DMS 273 (cell line): ENCODE data around the gene SDHAF4.
"Not testable (repeated sequence)": the region's sequence is repeated elsewhere in the genome, so short reads cannot be mapped to it uniquely, and the experiment has no call there.

Source experiments
- DNase-seq: peaks from one replicate; lab custom pipeline; 2025; ENCODE audit not compliant: unreplicated experiment; lab: John Stamatoyannopoulos, UW

The SDHAF4 gene

DNA sequence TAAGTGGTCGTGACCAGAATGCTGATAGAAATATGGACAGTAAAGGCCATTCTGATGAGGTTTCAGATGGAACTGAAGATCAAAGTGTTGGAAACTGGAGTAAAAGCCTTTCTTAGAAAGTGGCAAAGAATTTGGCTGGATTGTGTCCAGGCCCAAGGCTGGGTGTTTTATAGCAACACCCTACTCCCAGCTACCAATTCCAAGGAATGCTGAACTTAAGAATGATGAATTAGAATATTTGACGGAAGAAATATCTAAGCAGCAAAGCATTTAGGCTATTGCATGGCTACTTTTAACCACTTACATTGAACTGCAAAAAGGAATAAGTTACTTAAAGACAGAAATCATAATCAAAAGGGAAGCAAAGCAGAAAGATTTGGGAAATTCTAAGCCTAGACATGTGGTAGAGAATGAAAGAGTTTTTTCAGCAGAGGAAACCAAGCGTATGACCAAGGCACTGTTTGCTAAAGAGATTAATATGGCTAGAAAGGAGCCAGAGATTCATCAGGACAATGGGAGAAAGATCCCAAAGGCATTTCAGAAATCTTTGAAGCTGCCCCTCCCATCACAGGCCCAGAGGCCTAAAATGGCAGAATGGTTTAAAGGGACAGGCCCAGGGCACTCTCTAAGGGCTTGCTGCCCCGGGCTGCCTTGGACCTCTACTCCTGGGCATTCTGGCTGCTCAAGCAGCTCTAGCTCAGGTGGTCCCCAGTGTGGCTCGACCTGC, 25.8 kb downstream of the SDHAF4 start:
- no peak for DNase-seq

DNA sequence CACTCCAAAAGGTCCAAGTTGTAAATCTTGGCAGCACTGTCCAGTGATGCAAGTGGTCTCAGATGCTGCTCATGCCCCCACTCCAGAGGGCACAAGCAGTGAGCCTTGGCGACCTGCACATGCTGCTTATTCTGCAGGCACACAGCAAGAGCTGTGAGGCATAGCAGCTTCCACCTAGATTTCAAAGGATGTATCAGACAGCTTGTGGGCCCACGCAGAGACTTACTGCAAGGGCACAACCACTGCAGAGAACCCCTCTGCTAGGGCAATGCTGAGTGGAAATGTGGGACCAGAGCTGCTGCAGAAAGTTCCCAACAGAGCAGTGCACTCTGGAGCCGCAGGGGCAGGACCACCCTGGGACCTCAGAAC, 26.4 kb downstream of the SDHAF4 start:
- no peak for DNase-seq

DNA sequence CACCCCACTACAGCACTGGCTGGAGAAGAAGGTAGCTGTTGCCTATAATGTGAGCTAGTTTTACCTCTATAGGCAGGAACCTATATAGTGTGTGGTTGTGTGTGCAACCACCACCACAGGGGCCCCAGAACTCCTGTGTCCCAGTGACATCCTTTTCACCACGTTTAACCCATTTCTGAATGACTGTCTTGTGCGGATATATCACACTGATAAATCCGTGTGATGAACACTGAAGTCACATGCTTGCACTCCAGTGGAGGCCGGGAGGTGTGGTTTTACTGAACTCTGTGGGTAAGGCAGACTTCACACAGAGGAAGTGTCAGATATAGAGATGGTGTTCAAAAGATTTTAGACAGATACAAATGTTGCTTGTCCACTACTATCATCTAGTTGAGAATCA, 32.5 kb downstream of the SDHAF4 start:
- no peak for DNase-seq

DNA sequence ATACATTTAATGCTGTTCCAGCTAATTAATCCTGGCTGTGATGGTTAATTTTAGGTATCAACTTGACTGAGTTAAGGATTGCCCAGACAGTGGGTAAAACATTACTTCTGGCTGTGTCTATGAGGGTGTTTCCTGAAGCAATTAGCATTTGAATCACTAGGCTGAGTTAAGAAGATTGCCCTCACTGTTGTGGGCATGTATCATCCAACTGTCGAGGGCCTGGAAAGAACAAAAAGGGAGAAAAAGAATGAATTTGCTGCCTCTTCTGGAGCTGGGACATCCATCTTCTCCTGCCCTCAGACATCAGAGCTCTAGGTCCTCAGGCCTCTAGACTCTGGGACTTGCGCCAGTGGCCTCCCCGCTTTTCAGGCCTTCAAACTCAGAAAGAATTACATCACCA, 34.3 kb downstream of the SDHAF4 start:
- DNase-seq, result no peak

DNA sequence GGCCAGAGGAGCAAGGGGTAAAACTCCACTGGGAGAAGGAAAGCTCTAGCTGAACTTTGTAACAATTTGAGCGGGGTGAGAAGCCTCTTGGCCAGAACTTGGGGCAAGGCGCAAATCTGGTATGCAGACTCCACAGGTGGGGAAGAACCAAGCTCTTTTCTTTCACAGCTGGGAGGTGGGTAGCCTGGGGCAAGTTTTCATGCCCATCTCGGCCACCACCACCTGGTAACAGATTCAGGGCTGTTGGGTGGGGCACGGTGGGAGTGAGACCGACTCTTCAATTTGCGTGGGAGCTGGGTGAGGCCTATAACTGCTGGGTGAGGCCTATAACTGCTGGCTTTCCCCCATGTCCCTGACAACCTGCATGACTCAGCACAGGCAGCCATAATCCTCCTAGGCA, 37.5 kb downstream of the SDHAF4 start:
- no peak for DNase-seq

DNA sequence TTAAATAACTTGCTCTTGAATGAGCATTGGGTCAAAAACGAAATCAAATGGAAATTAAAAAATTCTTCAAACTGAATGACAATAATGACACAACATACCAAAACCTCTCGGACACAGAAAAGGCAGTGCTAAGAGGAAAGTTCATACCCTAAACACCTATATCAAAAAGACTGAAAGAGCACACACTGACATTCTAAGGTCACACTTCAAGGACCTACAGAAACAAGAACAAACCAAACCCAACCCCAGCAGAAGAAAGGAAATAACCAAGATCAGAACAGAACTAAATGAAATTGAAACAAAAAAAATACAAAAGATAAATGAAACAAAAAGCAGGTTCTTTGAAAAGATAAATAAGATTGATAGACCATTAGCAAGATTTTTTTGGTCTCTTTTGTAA, 40.6 kb downstream of the SDHAF4 start:
- DNase-seq, result not testable (repeated sequence)

DNA sequence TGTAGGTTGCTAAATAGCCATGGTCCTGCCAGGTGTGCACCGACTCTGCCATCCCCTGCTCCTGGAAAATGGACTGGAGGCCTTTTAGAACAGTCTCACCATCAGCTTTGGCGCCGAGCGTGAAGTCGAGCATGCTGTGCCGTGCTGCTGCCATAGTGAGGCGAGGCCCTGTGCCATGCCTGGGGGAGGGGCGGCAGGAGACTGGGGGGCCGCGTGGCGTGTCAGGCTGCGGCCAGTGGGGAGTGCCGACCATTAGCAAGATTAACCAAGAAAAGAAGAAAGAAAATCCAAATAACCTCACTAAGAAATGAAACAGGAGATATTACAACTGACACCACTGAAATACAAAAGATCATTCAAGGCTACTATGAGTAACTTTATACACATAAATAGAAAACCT, 42.5 kb downstream of the SDHAF4 start:
- DNase-seq, result not testable (repeated sequence)

DNA sequence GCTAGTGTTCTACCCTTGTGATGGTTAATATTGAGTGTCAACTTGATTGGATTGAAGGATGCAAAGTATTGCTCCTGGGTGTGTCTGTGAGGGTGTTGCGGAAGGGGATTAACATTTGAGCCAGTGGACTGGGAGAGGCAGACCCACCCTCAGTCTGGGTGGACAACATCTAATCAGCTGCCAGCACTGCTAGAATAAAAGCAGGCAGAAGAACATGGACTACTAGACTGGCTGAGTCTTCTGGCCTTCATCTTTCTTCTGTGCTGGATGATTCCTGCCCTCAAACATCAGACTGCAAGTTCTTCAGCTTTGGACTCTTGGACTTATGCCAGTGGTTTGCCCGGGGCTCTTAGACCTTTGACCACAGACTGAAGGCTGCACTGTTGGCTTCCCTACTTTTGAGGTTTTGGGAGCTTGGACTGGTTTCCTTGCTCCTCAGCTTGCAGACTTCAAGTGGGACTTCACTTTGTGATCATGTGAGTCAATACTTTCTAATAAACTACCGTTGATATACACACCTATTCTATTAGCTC, 50.1 kb downstream of the SDHAF4 start:
- no peak for DNase-seq

DNA sequence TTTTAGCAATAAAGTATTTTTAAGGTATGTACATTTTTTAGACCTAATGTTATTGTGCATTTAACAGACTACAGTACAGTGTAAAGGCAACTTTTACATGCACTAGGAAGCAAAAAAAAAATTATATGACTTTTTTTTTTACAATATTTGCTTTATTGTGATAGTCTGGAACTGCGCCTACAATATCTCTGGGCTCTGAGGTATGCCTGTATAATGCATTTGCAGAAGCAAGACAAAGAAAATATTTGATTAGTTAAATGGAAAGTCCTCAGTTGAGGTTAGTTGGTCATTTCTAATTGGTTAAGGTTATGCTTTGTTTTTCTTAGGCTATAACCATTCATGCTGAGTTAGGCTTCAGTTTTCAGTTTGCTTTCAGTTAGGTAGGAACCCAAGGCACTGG, 54.0 kb downstream of the SDHAF4 start:
- DNase-seq, result no peak

DNA sequence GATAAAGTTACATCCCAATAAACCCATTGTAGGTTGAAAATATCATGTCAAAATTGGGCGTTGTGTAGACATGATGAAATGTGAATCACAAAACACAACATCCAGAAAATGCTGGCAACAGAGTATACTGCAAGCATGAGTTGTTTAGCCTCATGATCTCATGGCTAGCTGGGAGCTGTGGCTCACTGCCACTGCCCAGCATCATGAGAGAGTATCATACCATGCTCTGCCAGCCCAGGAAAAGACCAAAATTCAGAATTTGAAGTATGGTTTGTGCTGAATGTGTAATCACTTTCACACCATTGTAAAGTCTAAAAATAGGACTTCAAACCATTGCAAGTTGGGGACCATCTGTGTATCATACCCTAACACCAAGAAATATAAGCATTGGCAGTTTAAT, 55.7 kb downstream of the SDHAF4 start:
- peak; percentile 15 for DNase-seq

DNA sequence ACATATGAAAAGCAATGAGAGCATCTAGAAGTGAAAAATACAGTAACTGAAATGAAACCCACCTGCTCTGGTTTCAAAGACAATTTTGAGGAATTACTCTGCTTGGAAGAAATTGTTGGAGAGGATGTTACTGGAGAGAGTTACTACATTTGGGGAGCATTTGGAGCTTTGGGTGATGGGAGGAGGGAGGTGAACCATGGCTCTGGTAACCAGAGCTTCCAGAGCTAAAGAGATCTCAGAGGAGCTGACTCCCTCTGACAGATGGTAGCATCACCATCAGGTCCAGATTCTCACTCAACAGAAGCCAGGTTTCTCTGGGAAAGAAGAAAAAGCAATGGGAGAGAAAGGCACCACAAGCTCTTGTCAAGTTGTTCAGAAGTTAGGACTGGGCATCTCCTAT, 58.7 kb downstream of the SDHAF4 start:
- DNase-seq, result peak; percentile 37

DNA sequence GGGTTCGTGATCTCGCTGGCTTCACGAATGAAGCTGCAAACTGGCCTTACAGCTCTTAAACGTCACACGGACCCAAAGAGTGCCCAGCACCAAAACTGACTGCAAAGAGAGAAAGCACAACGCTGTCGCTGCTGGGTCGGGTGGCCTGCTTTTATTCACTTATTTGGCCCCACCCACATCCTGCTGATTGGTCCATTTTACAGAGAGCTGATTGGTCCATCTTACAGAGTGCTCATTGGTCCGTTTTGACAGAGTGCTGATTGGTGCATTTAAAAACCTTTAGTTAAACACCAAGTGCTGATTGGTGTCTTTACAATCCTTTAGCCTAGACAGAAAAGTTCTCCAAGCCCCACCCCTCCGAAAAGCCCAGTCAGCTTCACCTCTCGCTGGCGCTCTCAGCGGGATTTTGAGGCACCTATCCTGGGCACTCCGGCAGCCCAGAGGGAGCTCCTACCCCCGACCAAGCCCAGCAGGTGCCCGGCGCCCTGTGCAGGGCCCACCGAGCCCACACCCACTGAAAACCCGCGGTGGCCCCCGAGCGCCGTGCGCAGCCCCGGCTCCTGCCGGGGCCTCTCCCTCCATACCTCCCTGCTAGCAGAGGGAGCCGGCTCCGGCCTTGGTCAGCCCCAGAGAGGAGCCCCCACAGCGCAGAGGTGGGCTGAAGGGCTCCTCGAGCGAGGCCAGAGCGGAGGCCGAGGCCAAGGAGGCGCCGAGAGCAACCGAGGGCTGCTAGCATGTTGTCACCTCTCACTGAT, 60.9 kb downstream of the SDHAF4 start:
- DNase-seq, result no peak

DNA sequence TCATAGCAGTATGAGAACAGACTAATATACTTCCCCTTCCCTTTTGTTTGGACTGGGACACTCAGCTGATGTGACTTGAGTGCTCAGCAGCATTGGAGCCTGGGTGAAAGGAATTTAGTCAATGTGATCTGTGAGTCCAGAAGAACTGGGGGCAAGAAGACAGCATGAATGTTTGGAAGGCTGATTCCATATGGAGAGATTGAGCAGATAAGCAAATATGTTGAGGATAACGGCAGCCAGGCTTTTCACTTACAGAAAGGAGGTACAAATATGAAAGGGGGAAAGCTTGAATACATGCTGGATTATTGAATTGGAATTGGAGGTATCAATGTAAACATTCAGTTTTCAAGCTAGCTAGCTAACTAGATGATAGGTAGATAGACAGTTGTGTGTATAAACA, 63.2 kb downstream of the SDHAF4 start:
- DNase-seq, result peak; percentile 51

DNA sequence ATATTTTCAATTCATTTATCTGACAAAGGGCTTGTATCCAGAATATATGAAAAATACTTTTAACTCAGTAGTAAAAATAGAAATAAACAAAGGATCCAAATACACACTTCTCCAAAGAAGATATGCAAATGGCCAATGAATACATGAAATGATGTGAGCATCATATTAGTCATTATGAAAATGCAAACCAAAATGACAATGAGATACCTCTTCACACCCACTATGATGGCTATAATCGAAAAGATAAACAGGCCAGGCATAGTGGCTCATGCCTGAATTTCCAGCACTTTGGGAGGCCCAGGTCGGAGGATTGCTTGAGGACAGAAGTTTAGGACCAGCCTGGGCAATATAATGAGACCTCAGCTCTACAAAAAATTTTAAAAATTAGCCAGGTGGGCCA, 67.1 kb downstream of the SDHAF4 start:
- DNase-seq, result no peak

DNA sequence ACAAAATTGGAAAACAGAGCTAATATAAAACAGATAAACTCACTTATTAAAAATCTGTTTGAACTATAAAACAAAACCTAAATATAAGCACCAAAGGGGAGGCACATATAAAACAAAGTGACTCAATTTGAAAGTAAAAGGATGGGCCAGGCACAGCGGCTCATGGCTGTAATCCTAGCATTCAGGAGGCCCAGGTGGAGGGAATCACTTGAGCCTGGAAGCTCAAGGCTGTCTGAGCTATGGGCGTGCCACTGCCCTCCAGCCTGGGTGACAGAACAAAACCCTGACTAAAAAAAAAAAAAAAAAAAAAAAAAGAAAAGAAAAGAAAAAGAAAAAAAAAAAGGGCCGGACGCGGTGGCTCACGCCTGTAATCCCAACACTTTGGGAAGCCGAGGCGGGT, 69.9 kb downstream of the SDHAF4 start:
- DNase-seq, result no peak

DNA sequence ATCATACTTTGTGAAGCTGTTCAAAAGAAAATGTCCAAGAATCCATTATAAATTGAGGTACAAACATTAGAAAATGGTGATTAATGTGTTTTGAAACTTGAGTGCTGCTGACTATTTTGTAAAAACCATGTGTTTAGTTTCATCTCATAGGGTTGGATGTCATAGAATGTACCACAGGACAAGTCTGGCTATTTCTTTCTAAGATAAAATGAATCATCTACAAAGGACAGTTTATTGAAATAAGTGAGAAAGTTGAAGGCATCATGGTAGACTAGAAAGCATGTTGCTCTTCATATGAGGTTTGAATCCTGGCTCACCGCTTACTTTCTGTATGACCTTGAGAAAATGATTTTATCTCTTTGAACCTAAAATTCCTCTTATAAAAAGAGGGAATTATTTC, 71.7 kb downstream of the SDHAF4 start:
- no peak for DNase-seq
